Measurements from ENCODE around the gene ARHGAP24.

DNA sequence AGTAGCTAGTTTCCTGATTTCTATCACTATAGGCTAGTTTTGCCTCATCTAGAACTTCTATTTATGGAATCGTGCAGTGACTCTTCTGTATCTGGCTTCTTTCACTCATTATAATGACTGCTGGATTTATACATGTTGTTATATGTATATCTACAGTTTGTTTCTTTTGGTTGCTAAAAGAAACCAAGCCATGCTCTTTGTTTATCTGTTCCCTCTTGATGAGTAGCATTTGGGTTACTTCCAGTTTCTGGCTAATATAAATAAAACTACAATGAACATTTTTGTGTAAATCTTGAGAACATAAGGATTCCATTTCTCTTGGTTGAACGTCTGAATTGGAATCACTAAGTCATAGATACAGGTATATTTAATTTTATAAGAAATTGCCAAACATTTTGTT is 73.9 kb downstream of the ARHGAP24 start:
- TF ChIP-seq, protein P1, sequence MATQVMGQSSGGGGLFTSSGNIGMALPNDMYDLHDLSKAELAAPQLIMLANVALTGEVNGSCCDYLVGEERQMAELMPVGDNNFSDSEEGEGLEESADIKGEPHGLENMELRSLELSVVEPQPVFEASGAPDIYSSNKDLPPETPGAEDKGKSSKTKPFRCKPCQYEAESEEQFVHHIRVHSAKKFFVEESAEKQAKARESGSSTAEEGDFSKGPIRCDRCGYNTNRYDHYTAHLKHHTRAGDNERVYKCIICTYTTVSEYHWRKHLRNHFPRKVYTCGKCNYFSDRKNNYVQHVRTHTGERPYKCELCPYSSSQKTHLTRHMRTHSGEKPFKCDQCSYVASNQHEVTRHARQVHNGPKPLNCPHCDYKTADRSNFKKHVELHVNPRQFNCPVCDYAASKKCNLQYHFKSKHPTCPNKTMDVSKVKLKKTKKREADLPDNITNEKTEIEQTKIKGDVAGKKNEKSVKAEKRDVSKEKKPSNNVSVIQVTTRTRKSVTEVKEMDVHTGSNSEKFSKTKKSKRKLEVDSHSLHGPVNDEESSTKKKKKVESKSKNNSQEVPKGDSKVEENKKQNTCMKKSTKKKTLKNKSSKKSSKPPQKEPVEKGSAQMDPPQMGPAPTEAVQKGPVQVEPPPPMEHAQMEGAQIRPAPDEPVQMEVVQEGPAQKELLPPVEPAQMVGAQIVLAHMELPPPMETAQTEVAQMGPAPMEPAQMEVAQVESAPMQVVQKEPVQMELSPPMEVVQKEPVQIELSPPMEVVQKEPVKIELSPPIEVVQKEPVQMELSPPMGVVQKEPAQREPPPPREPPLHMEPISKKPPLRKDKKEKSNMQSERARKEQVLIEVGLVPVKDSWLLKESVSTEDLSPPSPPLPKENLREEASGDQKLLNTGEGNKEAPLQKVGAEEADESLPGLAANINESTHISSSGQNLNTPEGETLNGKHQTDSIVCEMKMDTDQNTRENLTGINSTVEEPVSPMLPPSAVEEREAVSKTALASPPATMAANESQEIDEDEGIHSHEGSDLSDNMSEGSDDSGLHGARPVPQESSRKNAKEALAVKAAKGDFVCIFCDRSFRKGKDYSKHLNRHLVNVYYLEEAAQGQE (IDR thresholded peaks at IDR 0.05; ENCODE audit: insufficient read depth in 1 of 2, low read depth in 2 of 2, low read length in 2 of 2): no peak
- no peak for TF ChIP-seq SIN3A (IDR thresholded peaks at IDR 0.05; ENCODE audit: borderline replicate concordance, insufficient read depth, low read length)
- TF ChIP-seq POLR2AphosphoS5 (IDR thresholded peaks at IDR 0.05; ENCODE audit: low read depth, low read length): no peak
